SK-N-SH treated with all-trans-retinoic acid at 6 μM for 48 hours (cell line): ENCODE measurements around the gene SOX12.
A peak's percentile ranks its signal among the peaks of the same experiment; 100 is the strongest.
"Not testable (repeated sequence)": the region's sequence is repeated elsewhere in the genome, so short reads cannot be mapped to it uniquely, and the experiment has no call there.

Experiments used
- ATAC-seq: fragments of 200-7000 bp; cut with Tn5 transposase; 3 replicates; pipeline ENCODE4 v1.9.1; 2020; ENCODE audit warnings: mild to moderate bottlenecking, moderate library complexity
- ARNTL ChIP-seq: fragments of 450-650 bp; formaldehyde crosslinking; IDR thresholded peaks from 2 replicates; pipeline ENCODE4 v1.5.0; 2020; ENCODE audit warnings: low read depth, mild to moderate bottlenecking, moderate library complexity, borderline replicate concordance
- BACH2 ChIP-seq: fragments of 250-450 bp; sonication (Bioruptor Pico); IDR thresholded peaks from 2 replicates; pipeline ENCODE4 v1.9.0; 2021; ENCODE audit warnings: mild to moderate bottlenecking, borderline replicate concordance
- CSDC2 ChIP-seq: fragments of 250-450 bp; sonication (Bioruptor Pico); IDR thresholded peaks from 2 replicates; pipeline ENCODE4 v1.5.0; 2020; ENCODE audit warnings: mild to moderate bottlenecking, moderate library complexity
- ESRRG ChIP-seq: fragments of 250-450 bp; sonication (Bioruptor Pico); IDR thresholded peaks from 2 replicates; pipeline ENCODE4 v1.6.1; 2021; ENCODE audit warnings: mild to moderate bottlenecking
- GLIS3 ChIP-seq: fragments of 250-450 bp; sonication (Bioruptor Pico); IDR thresholded peaks from 2 replicates; pipeline ENCODE4 v1.5.0; 2020; ENCODE audit warnings: mild to moderate bottlenecking, moderate library complexity
- ISL1 ChIP-seq: fragments of 250-450 bp; sonication (Bioruptor Pico); IDR thresholded peaks from 2 replicates; pipeline ENCODE4 v2.1.2; 2022; ENCODE audit warnings: mild to moderate bottlenecking, moderate library complexity
- PPARA ChIP-seq: fragments of 250-450 bp; sonication (Bioruptor Pico); IDR thresholded peaks from 2 replicates; pipeline ENCODE4 v1.5.0; 2020; ENCODE audit warnings: mild to moderate bottlenecking, borderline replicate concordance
- RARB ChIP-seq: fragments of 250-450 bp; sonication (Bioruptor Pico); IDR thresholded peaks from 2 replicates; pipeline ENCODE4 v1.8.0; 2021; ENCODE audit warnings: mild to moderate bottlenecking, moderate library complexity
- SNAI2 ChIP-seq: fragments of 250-450 bp; sonication (Bioruptor Pico); IDR thresholded peaks from 2 replicates; pipeline ENCODE4 v1.5.0; 2020; ENCODE audit warnings: mild to moderate bottlenecking, moderate library complexity
- TCF4 ChIP-seq: fragments of 250-450 bp; sonication (Bioruptor Pico); IDR thresholded peaks from 2 replicates; pipeline ENCODE4 v1.8.0; 2021; ENCODE audit warnings: mild to moderate bottlenecking, moderate library complexity, borderline replicate concordance
- ZC3H10 ChIP-seq: fragments of 250-450 bp; sonication (Bioruptor Pico); IDR thresholded peaks from 2 replicates; pipeline ENCODE4 v1.5.1; 2021; ENCODE audit warnings: mild to moderate bottlenecking, moderate library complexity
- ZFP3 ChIP-seq: fragments of 250-450 bp; sonication (Bioruptor Pico); IDR thresholded peaks from 2 replicates; pipeline ENCODE4 v1.5.0; 2020; ENCODE audit warnings: mild to moderate bottlenecking, moderate library complexity
- ZFP30 ChIP-seq: fragments of 450-650 bp; formaldehyde crosslinking; IDR thresholded peaks from 2 replicates; pipeline ENCODE4 v1.5.0; 2022; ENCODE audit warnings: mild to moderate bottlenecking, moderate library complexity
- ZNF565 ChIP-seq: fragments of 450-650 bp; formaldehyde crosslinking; conservative IDR thresholded peaks from 2 replicates; pipeline ENCODE4 v1.5.0; 2020; ENCODE audit warnings: low read depth, mild to moderate bottlenecking, moderate library complexity
- ZNF70 ChIP-seq: fragments of 450-650 bp; formaldehyde crosslinking; IDR thresholded peaks from 2 replicates; pipeline ENCODE4 v1.5.0; 2020; ENCODE audit warnings: mild to moderate bottlenecking, moderate library complexity
- TF ChIP-seq, protein P1 (sequence below): fragments of 250-450 bp; sonication (Bioruptor Pico); IDR thresholded peaks from 2 replicates; pipeline ENCODE4 v1.8.0; 2020; ENCODE audit warnings: mild to moderate bottlenecking, moderate library complexity, borderline replicate concordance
- TF ChIP-seq, protein P2 (sequence below): fragments of 250-450 bp; sonication (Bioruptor Pico); IDR thresholded peaks from 2 replicates; pipeline ENCODE4 v1.5.1; 2020; ENCODE audit warnings: low read depth, mild to moderate bottlenecking, moderate library complexity
- TF ChIP-seq, protein P3 (sequence below): fragments of 250-450 bp; sonication (Bioruptor Pico); IDR thresholded peaks from 2 replicates; pipeline ENCODE4 v1.5.0; 2020; ENCODE audit warnings: mild to moderate bottlenecking, moderate library complexity

SOX12 gene

DNA sequence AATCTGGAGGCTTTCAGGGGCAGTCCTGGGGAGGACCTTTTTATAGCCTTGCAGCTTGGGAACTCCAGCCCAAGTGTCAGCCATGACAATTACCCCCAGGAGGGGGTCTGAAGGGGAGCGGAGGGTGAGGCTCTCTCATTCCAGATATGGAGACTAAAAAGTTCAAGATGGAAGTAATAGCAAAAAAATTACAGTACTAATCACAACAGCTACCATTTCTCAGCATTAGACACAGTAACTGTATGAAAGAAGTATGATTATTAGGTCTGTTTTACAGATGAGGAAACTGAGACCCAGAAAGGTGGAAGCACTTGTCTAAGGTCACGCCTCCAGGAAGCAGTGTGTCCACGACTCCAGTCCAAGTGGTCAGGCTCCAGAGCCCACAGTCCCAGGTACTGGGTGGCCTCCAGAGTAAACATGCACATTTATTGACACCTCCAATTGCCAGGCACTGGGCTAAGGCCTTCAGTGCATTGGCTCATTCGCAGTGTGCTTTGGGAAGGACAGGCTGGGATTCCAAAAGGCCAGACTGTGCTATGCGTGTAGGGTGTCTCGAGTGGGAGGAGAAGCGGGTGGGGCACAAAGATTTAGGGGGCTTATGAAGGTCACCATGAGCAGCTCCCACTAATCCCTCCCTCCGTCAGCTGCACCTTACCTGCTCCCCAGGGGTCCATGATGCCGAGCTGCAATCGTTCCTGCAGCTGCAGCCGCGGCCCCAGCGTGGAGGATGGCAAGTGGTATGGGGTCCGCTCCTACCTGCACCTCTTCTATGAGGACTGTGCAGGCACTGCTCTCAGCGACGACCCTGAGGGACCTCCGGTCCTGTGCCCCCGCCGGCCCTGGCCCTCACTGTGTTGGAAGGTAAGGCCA is 23.9 kb downstream of the SOX12 start:
- TF ChIP-seq, protein P1, sequence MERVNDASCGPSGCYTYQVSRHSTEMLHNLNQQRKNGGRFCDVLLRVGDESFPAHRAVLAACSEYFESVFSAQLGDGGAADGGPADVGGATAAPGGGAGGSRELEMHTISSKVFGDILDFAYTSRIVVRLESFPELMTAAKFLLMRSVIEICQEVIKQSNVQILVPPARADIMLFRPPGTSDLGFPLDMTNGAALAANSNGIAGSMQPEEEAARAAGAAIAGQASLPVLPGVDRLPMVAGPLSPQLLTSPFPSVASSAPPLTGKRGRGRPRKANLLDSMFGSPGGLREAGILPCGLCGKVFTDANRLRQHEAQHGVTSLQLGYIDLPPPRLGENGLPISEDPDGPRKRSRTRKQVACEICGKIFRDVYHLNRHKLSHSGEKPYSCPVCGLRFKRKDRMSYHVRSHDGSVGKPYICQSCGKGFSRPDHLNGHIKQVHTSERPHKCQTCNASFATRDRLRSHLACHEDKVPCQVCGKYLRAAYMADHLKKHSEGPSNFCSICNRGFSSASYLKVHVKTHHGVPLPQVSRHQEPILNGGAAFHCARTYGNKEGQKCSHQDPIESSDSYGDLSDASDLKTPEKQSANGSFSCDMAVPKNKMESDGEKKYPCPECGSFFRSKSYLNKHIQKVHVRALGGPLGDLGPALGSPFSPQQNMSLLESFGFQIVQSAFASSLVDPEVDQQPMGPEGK (CRISPR knock-in tag): no peak
- no peak for TF ChIP-seq GLIS3
- TF ChIP-seq, all 23 proteins: peak for 0
- ATAC-seq: no peak

DNA sequence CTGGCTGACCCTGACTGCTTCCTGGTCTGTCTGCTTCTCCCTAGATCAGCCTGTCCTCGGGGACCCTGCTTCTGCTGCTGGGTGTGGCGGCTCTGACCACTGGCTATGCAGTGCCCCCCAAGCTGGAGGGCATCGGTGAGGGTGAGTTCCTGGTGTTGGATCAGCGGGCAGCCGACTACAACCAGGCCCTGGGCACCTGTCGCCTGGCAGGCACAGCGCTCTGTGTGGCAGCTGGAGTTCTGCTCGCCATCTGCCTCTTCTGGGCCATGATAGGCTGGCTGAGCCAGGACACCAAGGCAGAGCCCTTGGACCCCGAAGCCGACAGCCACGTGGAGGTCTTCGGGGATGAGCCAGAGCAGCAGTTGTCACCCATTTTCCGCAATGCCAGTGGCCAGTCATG is 27.8 kb downstream of the SOX12 start:
- no peak for ATAC-seq
- TF ChIP-seq ZC3H10 (CRISPR knock-in tag) (no peak), PPARA (CRISPR knock-in tag) (no peak), ZNF565 (CRISPR knock-in tag) (no peak)

DNA sequence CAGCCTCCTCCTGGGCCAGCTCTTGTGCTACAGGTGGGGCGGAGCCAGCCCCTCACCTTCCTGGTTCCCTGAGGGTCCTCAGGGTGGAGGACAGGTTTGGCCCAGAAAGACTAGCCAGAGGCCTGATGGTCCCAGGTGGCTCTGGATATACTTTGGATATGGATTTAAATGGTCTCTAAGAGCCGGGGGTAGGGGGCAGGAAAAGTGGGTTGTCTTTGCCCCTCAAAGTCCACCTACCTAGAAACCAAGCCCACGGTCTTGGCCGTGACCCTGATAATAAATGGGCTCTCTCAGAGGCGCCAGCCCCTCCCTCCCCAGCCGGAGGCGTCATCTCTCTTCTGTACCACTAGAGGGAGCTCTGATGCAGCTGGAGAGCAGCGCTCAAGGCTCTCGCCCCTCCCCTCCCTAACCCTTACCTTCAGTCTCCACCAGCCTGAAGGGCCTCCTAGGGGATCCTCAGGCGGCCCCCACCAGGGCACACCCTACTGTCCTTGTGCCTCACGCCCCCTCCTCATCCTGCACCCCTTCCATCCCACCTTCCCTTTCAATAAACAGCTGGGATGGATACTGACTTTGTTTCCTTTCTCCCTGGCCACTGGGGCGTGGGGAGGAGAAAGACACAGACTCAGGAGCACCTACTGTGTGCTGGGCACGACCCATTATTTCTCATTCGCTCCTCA is 29.1 kb downstream of the SOX12 start:
- ATAC-seq: peak; percentile 96
- TF ChIP-seq ZNF70 (CRISPR knock-in tag) (peak; percentile 79), CSDC2 (no peak), ISL1 (no peak), PPARA (CRISPR knock-in tag) (no peak), SNAI2 (no peak), ZFP30 (CRISPR knock-in tag) (no peak)
- TF ChIP-seq, protein P1 (CRISPR knock-in tag): 0 out of 2 replicates have a peak, but pooled peaks have one; percentile 24
- TF ChIP-seq, protein P2, sequence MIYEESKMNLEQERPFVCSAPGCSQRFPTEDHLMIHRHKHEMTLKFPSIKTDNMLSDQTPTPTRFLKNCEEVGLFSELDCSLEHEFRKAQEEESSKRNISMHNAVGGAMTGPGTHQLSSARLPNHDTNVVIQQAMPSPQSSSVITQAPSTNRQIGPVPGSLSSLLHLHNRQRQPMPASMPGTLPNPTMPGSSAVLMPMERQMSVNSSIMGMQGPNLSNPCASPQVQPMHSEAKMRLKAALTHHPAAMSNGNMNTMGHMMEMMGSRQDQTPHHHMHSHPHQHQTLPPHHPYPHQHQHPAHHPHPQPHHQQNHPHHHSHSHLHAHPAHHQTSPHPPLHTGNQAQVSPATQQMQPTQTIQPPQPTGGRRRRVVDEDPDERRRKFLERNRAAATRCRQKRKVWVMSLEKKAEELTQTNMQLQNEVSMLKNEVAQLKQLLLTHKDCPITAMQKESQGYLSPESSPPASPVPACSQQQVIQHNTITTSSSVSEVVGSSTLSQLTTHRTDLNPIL (CRISPR knock-in tag): no peak
- TF ChIP-seq, protein P3, sequence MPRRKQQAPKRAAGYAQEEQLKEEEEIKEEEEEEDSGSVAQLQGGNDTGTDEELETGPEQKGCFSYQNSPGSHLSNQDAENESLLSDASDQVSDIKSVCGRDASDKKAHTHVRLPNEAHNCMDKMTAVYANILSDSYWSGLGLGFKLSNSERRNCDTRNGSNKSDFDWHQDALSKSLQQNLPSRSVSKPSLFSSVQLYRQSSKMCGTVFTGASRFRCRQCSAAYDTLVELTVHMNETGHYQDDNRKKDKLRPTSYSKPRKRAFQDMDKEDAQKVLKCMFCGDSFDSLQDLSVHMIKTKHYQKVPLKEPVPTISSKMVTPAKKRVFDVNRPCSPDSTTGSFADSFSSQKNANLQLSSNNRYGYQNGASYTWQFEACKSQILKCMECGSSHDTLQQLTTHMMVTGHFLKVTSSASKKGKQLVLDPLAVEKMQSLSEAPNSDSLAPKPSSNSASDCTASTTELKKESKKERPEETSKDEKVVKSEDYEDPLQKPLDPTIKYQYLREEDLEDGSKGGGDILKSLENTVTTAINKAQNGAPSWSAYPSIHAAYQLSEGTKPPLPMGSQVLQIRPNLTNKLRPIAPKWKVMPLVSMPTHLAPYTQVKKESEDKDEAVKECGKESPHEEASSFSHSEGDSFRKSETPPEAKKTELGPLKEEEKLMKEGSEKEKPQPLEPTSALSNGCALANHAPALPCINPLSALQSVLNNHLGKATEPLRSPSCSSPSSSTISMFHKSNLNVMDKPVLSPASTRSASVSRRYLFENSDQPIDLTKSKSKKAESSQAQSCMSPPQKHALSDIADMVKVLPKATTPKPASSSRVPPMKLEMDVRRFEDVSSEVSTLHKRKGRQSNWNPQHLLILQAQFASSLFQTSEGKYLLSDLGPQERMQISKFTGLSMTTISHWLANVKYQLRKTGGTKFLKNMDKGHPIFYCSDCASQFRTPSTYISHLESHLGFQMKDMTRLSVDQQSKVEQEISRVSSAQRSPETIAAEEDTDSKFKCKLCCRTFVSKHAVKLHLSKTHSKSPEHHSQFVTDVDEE: no peak

DNA sequence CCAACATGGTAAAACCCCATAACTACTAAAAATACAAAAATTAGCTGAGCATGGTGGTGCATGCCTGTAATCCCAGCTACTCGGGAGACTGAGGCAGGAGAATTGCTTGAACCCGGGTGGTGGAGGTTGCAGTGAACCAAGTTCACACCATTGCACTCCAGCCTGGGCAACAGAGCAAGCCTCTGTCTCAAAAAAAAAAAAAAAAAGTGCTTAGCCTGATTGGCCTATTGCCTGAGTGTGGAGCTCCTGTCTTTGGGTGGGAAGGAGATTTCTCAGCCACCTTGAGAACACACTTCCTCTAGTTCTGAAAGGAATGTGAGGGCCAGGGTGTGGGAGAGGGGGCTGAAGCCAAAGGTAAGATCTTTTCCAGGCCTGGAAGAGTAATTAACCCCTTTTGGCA is 30.8 kb downstream of the SOX12 start:
- not testable (repeated sequence) for ATAC-seq

DNA sequence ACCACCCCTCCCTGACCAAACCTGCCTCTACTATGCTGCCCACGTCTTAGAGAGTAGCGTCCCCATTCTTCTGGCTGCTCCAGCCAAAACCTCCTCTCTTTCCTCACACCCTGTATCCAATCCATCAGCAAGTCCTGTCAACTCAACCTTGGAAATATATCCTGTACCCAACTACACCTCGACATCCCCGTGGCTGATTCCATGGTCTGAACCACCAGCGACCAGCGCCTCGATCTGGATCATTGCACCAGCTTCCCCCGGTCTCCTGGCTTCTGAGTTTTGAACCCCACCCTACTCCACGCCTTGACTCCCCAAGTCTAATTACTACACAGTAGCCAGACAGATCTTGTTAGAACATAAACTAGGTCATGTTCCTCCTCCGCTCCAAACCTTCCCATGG is 31.4 kb downstream of the SOX12 start:
- TF ChIP-seq ARNTL (CRISPR knock-in tag): no peak
- TF ChIP-seq ESRRG: no peak
- TF ChIP-seq, protein P1 (CRISPR knock-in tag): no peak
- no peak for TF ChIP-seq RARB (CRISPR knock-in tag)
- TF ChIP-seq ZNF70 (CRISPR knock-in tag): no peak
- no peak for TF ChIP-seq GLIS3
- no peak for TF ChIP-seq ZFP3 (CRISPR knock-in tag)
- no peak for TF ChIP-seq BACH2 (CRISPR knock-in tag)
- no peak for TF ChIP-seq ZNF565 (CRISPR knock-in tag)
- no peak for TF ChIP-seq PPARA (CRISPR knock-in tag)
- no peak for TF ChIP-seq TCF4 (CRISPR knock-in tag)
- TF ChIP-seq CSDC2: no peak
- TF ChIP-seq, protein P3: no peak
- ATAC-seq: no peak
